Mesenchymal stem cell (in vitro differentiated cells and primary cell): ENCODE results near the gene IL27RA.

Experiments
- DNase-seq: peaks from one replicate; pipeline ENCODE4 v3.0.0-alpha.2; 2013
- H2AFZ ChIP-seq: one replicate; pipeline ENCODE4 v1.6.1; 2013; ENCODE audit warnings: low read depth, mild to moderate bottlenecking, control low read depth, inconsistent platforms, low read length, moderate library complexity
- H2AK5ac ChIP-seq: 2 replicates; pipeline ENCODE4 v1.6.1; 2013; ENCODE audit warnings: low read length, moderate library complexity, mild to moderate bottlenecking, inconsistent platforms; ENCODE audit not compliant: severe bottlenecking
- H2BK120ac ChIP-seq: one replicate; pipeline ENCODE4 v1.6.1; 2013; ENCODE audit warnings: low read depth, mild to moderate bottlenecking, inconsistent platforms, low read length, moderate library complexity
- H2BK12ac ChIP-seq, 2 experiments: one replicate each; pipeline ENCODE4 v1.6.1; 2013; ENCODE audit warnings: inconsistent platforms in 2 of 2, low read length in 2 of 2, mild to moderate bottlenecking in 2 of 2, moderate library complexity in 2 of 2, control low read depth in 1 of 2
- H2BK15ac ChIP-seq: one replicate; pipeline ENCODE4 v1.6.1; 2013; ENCODE audit warnings: mild to moderate bottlenecking, low read depth, inconsistent platforms; ENCODE audit not compliant: poor library complexity, severe bottlenecking
- H2BK5ac ChIP-seq: 2 replicates; pipeline ENCODE4 v1.6.1; 2013; ENCODE audit warnings: low read depth, mild to moderate bottlenecking, low read length, control low read depth, inconsistent platforms; ENCODE audit not compliant: poor library complexity, severe bottlenecking
- H3K14ac ChIP-seq, 2 experiments: one replicate each; pipeline ENCODE4 v1.6.1; 2013; ENCODE audit warnings: inconsistent platforms in 2 of 2, low read length in 2 of 2, control low read depth in 1 of 2, mild to moderate bottlenecking in 1 of 2, moderate library complexity in 1 of 2
- H3K18ac ChIP-seq, 2 experiments: one replicate each; pipeline ENCODE4 v1.6.1; 2013; ENCODE audit warnings: inconsistent platforms in 2 of 2, low read length in 2 of 2, control low read depth in 1 of 2, low read depth in 1 of 2, mild to moderate bottlenecking in 1 of 2
- H3K23ac ChIP-seq, 2 experiments: one replicate each; pipeline ENCODE4 v1.6.1; 2013; ENCODE audit warnings: inconsistent platforms in 2 of 2, low read length in 2 of 2, mild to moderate bottlenecking in 2 of 2, moderate library complexity in 2 of 2, control low read depth in 1 of 2
- H3K27ac ChIP-seq: 2 replicates; pipeline ENCODE4 v1.5.1; 2013; ENCODE audit warnings: mild to moderate bottlenecking, moderate library complexity, low read length, control low read depth, inconsistent platforms; ENCODE audit not compliant: poor library complexity, severe bottlenecking
- H3K27me3 ChIP-seq, 2 experiments: 2 replicates each; pipeline versions ENCODE4 v1.6.1 to v1.7.0; 2013; ENCODE audit warnings: low read length in 2 of 2, mild to moderate bottlenecking in 2 of 2, moderate library complexity in 2 of 2, control low read depth in 1 of 2, inconsistent platforms in 1 of 2; ENCODE audit not compliant: control insufficient read depth in 1 of 2, insufficient read depth in 1 of 2
- H3K36me3 ChIP-seq, 2 experiments: 2 replicates each; pipeline versions ENCODE4 v1.6.1 to v1.7.0; 2013; ENCODE audit warnings: low read length in 2 of 2, control low read depth in 1 of 2, inconsistent platforms in 1 of 2, low read depth in 1 of 2, mild to moderate bottlenecking in 1 of 2; ENCODE audit not compliant: insufficient read depth in 2 of 2, control insufficient read depth in 1 of 2
- H3K4ac ChIP-seq, 2 experiments: one replicate each; pipeline ENCODE4 v1.6.1; 2013; ENCODE audit warnings: inconsistent platforms in 2 of 2, low read length in 2 of 2, mild to moderate bottlenecking in 2 of 2, moderate library complexity in 2 of 2, control low read depth in 1 of 2, low read depth in 1 of 2
- H3K4me1 ChIP-seq: 2 replicates; pipeline ENCODE4 v1.6.1; 2013; ENCODE audit warnings: low read depth, low read length, control low read depth; ENCODE audit not compliant: control insufficient read depth, insufficient read depth
- H3K4me2 ChIP-seq: 2 replicates; pipeline ENCODE4 v1.6.1; 2013; ENCODE audit warnings: low read length, mild to moderate bottlenecking, inconsistent platforms; ENCODE audit not compliant: poor library complexity, severe bottlenecking
- H3K4me3 ChIP-seq, 2 experiments: 2 replicates each; pipeline versions ENCODE4 v1.5.1 to v1.7.0; 2013; ENCODE audit warnings: low read length in 2 of 2, mild to moderate bottlenecking in 2 of 2, control low read depth in 1 of 2, low read depth in 1 of 2; ENCODE audit not compliant: insufficient read depth in 1 of 2
- H3K79me1 ChIP-seq: replicated peaks from 2 replicates; pipeline ENCODE4 v1.6.1; 2013; ENCODE audit warnings: mild to moderate bottlenecking, control low read depth, low read length, inconsistent platforms; ENCODE audit not compliant: poor library complexity, severe bottlenecking
- H3K9ac ChIP-seq: 2 replicates; pipeline ENCODE4 v1.7.0; 2013; ENCODE audit warnings: mild to moderate bottlenecking, low read length, moderate library complexity
- H3K9me3 ChIP-seq: 2 replicates; pipeline ENCODE4 v1.7.0; 2013; ENCODE audit warnings: mild to moderate bottlenecking, low read length; ENCODE audit not compliant: control insufficient read depth
- H4K8ac ChIP-seq: one replicate; pipeline ENCODE4 v1.6.1; 2013; ENCODE audit warnings: inconsistent platforms, mild to moderate bottlenecking, low read length, moderate library complexity
- H4K91ac ChIP-seq: one replicate; pipeline ENCODE4 v1.6.1; 2013; ENCODE audit warnings: mild to moderate bottlenecking, low read length, inconsistent platforms
- WGBS: methylation state at CpG from one replicate; pipeline ENCODE4 v1.1.7; 2013; ENCODE audit warnings: mixed read lengths; 5-methylcytosine and 5-hydroxymethylcytosine counted together

IL27RA gene

GRCh38 chr19:13987101-13987890 is 44.3 kb upstream of the IL27RA start:
- peak overlapping the region; percentile 16 to 29 for H3K4ac ChIP-seq
- H2BK120ac ChIP-seq: peak overlapping the region; percentile 80
- peak overlapping the region; percentile 15 for H2BK15ac ChIP-seq
- H3K4me1 ChIP-seq: peaks cover 33% of the 10 kb centered on the region
- H3K4me2 ChIP-seq: no peak overlapping the region
- peak overlapping the region; percentile 77 for H3K27ac ChIP-seq
- peaks cover 10 to 51% of the 10 kb centered on the region in 2 experiments for H3K36me3 ChIP-seq
- DNase-seq: no peak
- H2AK5ac ChIP-seq: peak overlapping the region; percentile 37
- H3K9ac ChIP-seq: peak overlapping the region; percentile 58
- H4K91ac ChIP-seq: peak overlapping the region; percentile 22
- peak overlapping the region; percentile 86 for H4K8ac ChIP-seq
- no peak overlapping the region for H3K14ac ChIP-seq
- peak overlapping the region; percentile 81 for H2BK5ac ChIP-seq
- 82% methylated on average over 15 of the region's 17 CpGs for WGBS
- peak overlapping the region in 1 of 2 experiments; percentile 55 for H2BK12ac ChIP-seq
- H3K18ac ChIP-seq: peak overlapping the region; percentile 64 to 94
- H3K23ac ChIP-seq: no peak overlapping the region
- H3K9me3 ChIP-seq: no peaks in the 10 kb centered on the region
- no peak overlapping the region for H2AFZ ChIP-seq
- peaks cover 23% of the 10 kb centered on the region for H3K79me1 ChIP-seq
- H3K4me3 ChIP-seq: no peak overlapping the region
- H3K27me3 ChIP-seq: no peaks in the 10 kb centered on the region

GRCh38 chr19:13989487-13989886 is 42.1 kb upstream of the IL27RA start:
- Histone ChIP-seq H2AFZ (no peak overlapping the region), H3K9me3 (no peaks in the 10 kb centered on the region), H3K14ac (no peak overlapping the region), H3K4me2 (no peak overlapping the region), H3K79me1 (peaks cover 35% of the 10 kb centered on the region), H3K18ac (no peak overlapping the region), H3K9ac (no peak overlapping the region), H2BK12ac (no peak overlapping the region), H3K27me3 (no peaks in the 10 kb centered on the region), H3K4me3 (no peak overlapping the region), H2BK15ac (no peak overlapping the region), H3K36me3 (peaks cover 10 to 45% of the 10 kb centered on the region in 2 experiments), H2BK120ac (no peak overlapping the region), H2BK5ac (no peak overlapping the region), H4K91ac (no peak overlapping the region), H3K4ac (no peak overlapping the region), H3K23ac (no peak overlapping the region), H3K4me1 (peaks cover 35% of the 10 kb centered on the region), H2AK5ac (no peak overlapping the region), H4K8ac (no peak overlapping the region), H3K27ac (no peak overlapping the region)
- no peak for DNase-seq
- WGBS: 91% methylated on average over 7 of the region's 7 CpGs

GRCh38 chr19:13990085-13990484 is 41.5 kb upstream of the IL27RA start:
- H2BK12ac ChIP-seq: no peak overlapping the region
- H3K18ac ChIP-seq: no peak overlapping the region
- no peaks in the 10 kb centered on the region for H3K27me3 ChIP-seq
- no peak overlapping the region for H2AFZ ChIP-seq
- H2AK5ac ChIP-seq: no peak overlapping the region
- no peak overlapping the region for H2BK5ac ChIP-seq
- no peak overlapping the region for H4K91ac ChIP-seq
- H3K9ac ChIP-seq: no peak overlapping the region
- no peak for DNase-seq
- no peak overlapping the region for H4K8ac ChIP-seq
- H3K4me3 ChIP-seq: no peak overlapping the region
- no peak overlapping the region for H3K23ac ChIP-seq
- H3K9me3 ChIP-seq: no peaks in the 10 kb centered on the region
- peaks cover 36% of the 10 kb centered on the region for H3K4me1 ChIP-seq
- H3K4ac ChIP-seq: no peak overlapping the region
- H3K14ac ChIP-seq: no peak overlapping the region
- no peak overlapping the region for H3K4me2 ChIP-seq
- H2BK120ac ChIP-seq: no peak overlapping the region
- no peak overlapping the region for H2BK15ac ChIP-seq
- H3K36me3 ChIP-seq: peaks cover 10 to 47% of the 10 kb centered on the region in 2 experiments
- no peak overlapping the region for H3K27ac ChIP-seq
- peaks cover 37% of the 10 kb centered on the region for H3K79me1 ChIP-seq
- 92% methylated on average over 8 of the region's 8 CpGs for WGBS

DNA sequence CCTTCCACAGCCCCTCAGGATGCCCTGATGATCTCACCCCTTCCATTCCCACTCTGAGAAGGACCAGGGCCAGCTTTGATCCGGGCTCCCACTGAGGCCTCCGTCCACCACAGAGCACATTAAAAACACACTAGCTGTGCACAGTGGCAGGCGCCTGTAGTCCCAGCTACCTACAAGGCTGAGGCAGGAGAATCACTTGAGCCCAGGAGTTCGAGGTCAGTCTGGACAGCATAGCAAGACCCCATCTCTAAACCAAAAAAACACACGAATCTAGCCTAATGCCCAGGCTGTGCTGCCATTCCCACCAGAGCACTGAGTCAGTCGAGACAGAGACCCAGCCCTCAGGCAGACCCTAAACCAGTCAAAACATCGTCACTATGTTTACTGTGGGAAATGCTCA is 39.5 kb upstream of the IL27RA start:
- H3K18ac ChIP-seq: no peak overlapping the region
- peaks cover 10 to 62% of the 10 kb centered on the region in 2 experiments for H3K36me3 ChIP-seq
- WGBS: 96% methylated on average over 7 of the region's 7 CpGs
- no peak overlapping the region for H3K23ac ChIP-seq
- no peak overlapping the region for H2BK120ac ChIP-seq
- H2BK12ac ChIP-seq: no peak overlapping the region
- H3K27ac ChIP-seq: no peak overlapping the region
- no peak overlapping the region for H3K4me3 ChIP-seq
- H3K14ac ChIP-seq: no peak overlapping the region
- H3K9ac ChIP-seq: no peak overlapping the region
- no peak overlapping the region for H3K4ac ChIP-seq
- no peaks in the 10 kb centered on the region for H3K27me3 ChIP-seq
- no peak for DNase-seq
- H3K79me1 ChIP-seq: peaks cover 49% of the 10 kb centered on the region
- no peak overlapping the region for H2BK5ac ChIP-seq
- peaks cover 20% of the 10 kb centered on the region for H3K4me1 ChIP-seq
- no peaks in the 10 kb centered on the region for H3K9me3 ChIP-seq
- no peak overlapping the region for H4K8ac ChIP-seq
- no peak overlapping the region for H3K4me2 ChIP-seq
- H4K91ac ChIP-seq: no peak overlapping the region
- no peak overlapping the region for H2BK15ac ChIP-seq
- H2AK5ac ChIP-seq: no peak overlapping the region
- H2AFZ ChIP-seq: no peak overlapping the region
